H9 (cell line): ENCODE results near the gene BICRAL. TPM values are rescaled to one million over a fixed set of nuclear protein-coding genes. Genes with fewer than 3 reads are reported as not detected.

ENCODE experiments used
- DNase-seq: peaks from one replicate; pipeline ENCODE4 v3.0.0-alpha.2; 2017
- H2AFZ ChIP-seq: one replicate; pipeline ENCODE4 v1.6.1; 2013; ENCODE audit warnings: mild to moderate bottlenecking, low read length, control low read depth, moderate library complexity
- H2AK5ac ChIP-seq: 2 replicates; pipeline ENCODE4 v1.6.1; 2013; ENCODE audit warnings: low read length, control low read depth, mixed read lengths; ENCODE audit not compliant: insufficient read length
- H2BK120ac ChIP-seq: one replicate; pipeline ENCODE4 v1.6.1; 2013; ENCODE audit warnings: low read depth, mild to moderate bottlenecking, low read length, control low read depth, inconsistent platforms; ENCODE audit not compliant: poor library complexity, severe bottlenecking
- H2BK12ac ChIP-seq: 2 replicates; pipeline ENCODE4 v1.6.1; 2013; ENCODE audit warnings: low read length, control low read depth, mixed read lengths, low read depth; ENCODE audit not compliant: insufficient read length
- H2BK15ac ChIP-seq: 2 replicates; pipeline ENCODE4 v1.6.1; 2013; ENCODE audit warnings: low read depth, low read length, control low read depth
- H2BK20ac ChIP-seq: one replicate; pipeline ENCODE4 v1.6.1; 2013; ENCODE audit warnings: low read depth, mild to moderate bottlenecking, low read length, control low read depth, inconsistent platforms; ENCODE audit not compliant: poor library complexity, severe bottlenecking
- H2BK5ac ChIP-seq: 2 replicates; pipeline ENCODE4 v1.6.1; 2013; ENCODE audit warnings: low read length, control low read depth, mixed read lengths; ENCODE audit not compliant: insufficient read length
- H3K14ac ChIP-seq: 2 replicates; pipeline ENCODE4 v1.6.1; 2013; ENCODE audit warnings: low read length, control low read depth; ENCODE audit not compliant: insufficient read depth
- H3K18ac ChIP-seq: 2 replicates; pipeline ENCODE4 v1.6.1; 2013; ENCODE audit warnings: low read depth, mild to moderate bottlenecking, mixed read lengths, low read length, control low read depth; ENCODE audit not compliant: insufficient read length
- H3K23ac ChIP-seq: 2 replicates; pipeline ENCODE4 v1.6.1; 2013; ENCODE audit warnings: low read length, control low read depth, mixed read lengths, low read depth; ENCODE audit not compliant: insufficient read length
- H3K23me2 ChIP-seq: 2 replicates; pipeline ENCODE4 v1.6.1; 2013; ENCODE audit warnings: low read depth, mild to moderate bottlenecking, mixed read lengths, low read length, control low read depth; ENCODE audit not compliant: insufficient read length, poor library complexity, severe bottlenecking
- H3K27ac ChIP-seq: 2 replicates; pipeline ENCODE4 v1.5.1; 2013; ENCODE audit warnings: low read length, control low read depth, mixed read lengths, low read depth; ENCODE audit not compliant: insufficient read length
- H3K27me3 ChIP-seq: 2 replicates; pipeline ENCODE4 v1.6.1; 2013; ENCODE audit warnings: low read length, control low read depth, inconsistent platforms; ENCODE audit not compliant: insufficient read depth
- H3K4ac ChIP-seq: 2 replicates; pipeline ENCODE4 v1.6.1; 2013; ENCODE audit warnings: low read depth, mild to moderate bottlenecking, control low read depth, inconsistent platforms, low read length, moderate library complexity
- H3K4me1 ChIP-seq: 2 replicates; pipeline ENCODE4 v1.6.1; 2013; ENCODE audit warnings: low read length, control low read depth, inconsistent platforms; ENCODE audit not compliant: insufficient read depth
- H3K4me2 ChIP-seq: 2 replicates; pipeline ENCODE4 v1.6.1; 2013; ENCODE audit warnings: low read length, control low read depth, mixed read lengths; ENCODE audit not compliant: insufficient read length, insufficient read depth
- H3K56ac ChIP-seq: 2 replicates; pipeline ENCODE4 v1.6.1; 2013; ENCODE audit warnings: low read depth, mild to moderate bottlenecking, mixed read lengths, low read length, control low read depth; ENCODE audit not compliant: insufficient read length
- H3K79me1 ChIP-seq: 2 replicates; pipeline ENCODE4 v1.6.1; 2013; ENCODE audit warnings: low read depth, mild to moderate bottlenecking, moderate library complexity, low read length, control low read depth, inconsistent platforms; ENCODE audit not compliant: insufficient read depth, poor library complexity, severe bottlenecking
- H3K79me2 ChIP-seq: 2 replicates; pipeline ENCODE4 v1.6.1; 2013; ENCODE audit warnings: low read length, control low read depth, inconsistent platforms; ENCODE audit not compliant: insufficient read depth
- H3K9ac ChIP-seq: 2 replicates; pipeline ENCODE4 v1.6.1; 2013; ENCODE audit warnings: low read length, control low read depth, mixed read lengths; ENCODE audit not compliant: insufficient read length; ENCODE audit errors: extremely low read depth
- H3K9me3 ChIP-seq: one replicate; pipeline ENCODE4 v1.6.1; 2013; ENCODE audit warnings: low read depth, low read length, inconsistent platforms; ENCODE audit not compliant: control insufficient read depth
- H3T11ph ChIP-seq: one replicate; pipeline ENCODE4 v1.6.1; 2013; ENCODE audit warnings: mild to moderate bottlenecking, low read length, control low read depth, inconsistent platforms
- H4K20me1 ChIP-seq: one replicate; pipeline ENCODE4 v1.6.1; 2013; ENCODE audit not compliant: control insufficient read depth, insufficient read length, insufficient read depth
- H4K5ac ChIP-seq: 2 replicates; pipeline ENCODE4 v1.6.1; 2013; ENCODE audit warnings: low read depth, mild to moderate bottlenecking, mixed read lengths, low read length, control low read depth; ENCODE audit not compliant: insufficient read length
- H4K8ac ChIP-seq: replicated peaks from 2 replicates; pipeline ENCODE4 v1.6.1; 2013; ENCODE audit warnings: low read length, control low read depth, mixed read lengths, low read depth; ENCODE audit not compliant: insufficient read length
- H4K91ac ChIP-seq: 2 replicates; pipeline ENCODE4 v1.6.1; 2013; ENCODE audit warnings: low read depth, mild to moderate bottlenecking, moderate library complexity, mixed read lengths, low read length, control low read depth; ENCODE audit not compliant: insufficient read length
- H3K27ac Mint-ChIP-seq, 3 experiments: 2 replicates in 2 of 3; 3 replicates in 1 of 3; pipeline ENCODE4 v1.8.0; 2020 to 2021; ENCODE audit warnings: mixed read lengths in 3 of 3, mild to moderate bottlenecking in 1 of 3, moderate library complexity in 1 of 3
- H3K27me3 Mint-ChIP-seq: 2 replicates; pipeline ENCODE4 v1.8.0; 2021; ENCODE audit warnings: low read depth, mild to moderate bottlenecking, moderate library complexity, mixed read lengths
- H3K36me3 Mint-ChIP-seq, 3 experiments: 2 replicates in 2 of 3; 3 replicates in 1 of 3; pipeline ENCODE4 v1.8.0; 2020 to 2021; ENCODE audit warnings: low read depth in 3 of 3, mixed read lengths in 3 of 3; ENCODE audit not compliant: insufficient read depth in 1 of 3
- H3K4me1 Mint-ChIP-seq, 2 experiments: 2 replicates each; pipeline ENCODE4 v1.8.0; 2020; ENCODE audit warnings: mixed read lengths in 2 of 2
- H3K4me3 Mint-ChIP-seq, 2 experiments: 2 replicates in 1 of 2; 3 replicates in 1 of 2; pipeline ENCODE4 v1.8.0; 2020 to 2021; ENCODE audit warnings: mild to moderate bottlenecking in 2 of 2, mixed read lengths in 2 of 2, moderate library complexity in 1 of 2
- H3K9me3 Mint-ChIP-seq, 2 experiments: 2 replicates in 1 of 2; 3 replicates in 1 of 2; pipeline ENCODE4 v1.8.0; 2020; ENCODE audit warnings: mild to moderate bottlenecking in 2 of 2, mixed read lengths in 2 of 2, moderate library complexity in 1 of 2
- CTCF ChIP-seq: fragments of 200-600 bp; sonication (generic); conservative IDR thresholded peaks from 3 replicates; pipeline ENCODE4 v1.8.0; 2021; ENCODE audit warnings: antibody characterized with exemption, mild to moderate bottlenecking
- WGBS: extraction: QIAGEN DNeasy Blood & Tissue Kit; methylation state at CpG from one replicate; pipeline ENCODE4 v1.1.7; 2013; ENCODE audit warnings: missing lambda C conversion rate, low lambda C conversion rate, mixed read lengths; ENCODE audit not compliant: insufficient read length; ENCODE audit errors: extremely low coverage; 5-methylcytosine and 5-hydroxymethylcytosine counted together
- total RNA-seq: library from RNA; stranded (reverse); gene quantifications from 2 replicates; pipeline ENCODE4 v1.2.1, GENCODE V29; 2021

The BICRAL gene
- total RNA-seq, 1 experiment from 2014 or later, result 9.8 TPM

GRCh38 chr6:42758756-42759430 lies 23.0 kb upstream of the BICRAL start:
- H3K14ac ChIP-seq, result no peak overlapping the region
- H3K9ac ChIP-seq, result no peak overlapping the region
- no peak overlapping the region for H3K4ac ChIP-seq
- H3K27ac Mint-ChIP-seq, result no peak overlapping the region
- H3T11ph ChIP-seq, result no peak overlapping the region
- H4K20me1 ChIP-seq, result no peaks in the 10 kb centered on the region
- H3K56ac ChIP-seq, result no peak overlapping the region
- no peak for DNase-seq
- WGBS, result no CpG with 5 or more reads among the region's 3 CpGs
- peaks cover 9% of the 10 kb centered on the region; the same call in 1 of the 2 replicates for H3K4me1 ChIP-seq
- TF ChIP-seq CTCF, result no peak
- no peak overlapping the region for H3K4me2 ChIP-seq
- no peaks in the 10 kb centered on the region for H3K9me3 ChIP-seq
- H2BK15ac ChIP-seq, result no peak overlapping the region
- H2BK5ac ChIP-seq, result no peak overlapping the region
- H3K27me3 ChIP-seq, result no peaks in the 10 kb centered on the region
- no peak overlapping the region for H3K4me3 Mint-ChIP-seq
- no peaks in the 10 kb centered on the region for H3K79me1 ChIP-seq
- H4K8ac ChIP-seq, result no peak overlapping the region
- no peak overlapping the region for H2AK5ac ChIP-seq
- no peak overlapping the region for H3K23ac ChIP-seq
- no peaks in the 10 kb centered on the region for H3K79me2 ChIP-seq
- H3K18ac ChIP-seq, result no peak overlapping the region
- no peak overlapping the region for H2BK120ac ChIP-seq
- H3K36me3 Mint-ChIP-seq, result peaks cover 0 to 22% (median 9%) of the 10 kb centered on the region in 3 experiments; a peak in 4 of 7 replicates
- no peak overlapping the region for H4K91ac ChIP-seq
- H4K5ac ChIP-seq, result no peak overlapping the region
- 0 out of 2 replicates have a peak, but pooled peaks cover 2% of the 10 kb centered on the region for H3K27me3 Mint-ChIP-seq
- H2AFZ ChIP-seq, result no peak overlapping the region
- peaks cover 55 to 63% of the 10 kb centered on the region in 2 experiments for H3K4me1 Mint-ChIP-seq
- no peak overlapping the region for H2BK20ac ChIP-seq
- no peak overlapping the region for H2BK12ac ChIP-seq
- no peaks in the 10 kb centered on the region for H3K23me2 ChIP-seq
- H3K9me3 Mint-ChIP-seq, result no peaks in the 10 kb centered on the region
- no peak overlapping the region for H3K27ac ChIP-seq
